Mammary epithelial cell (primary cell): ENCODE measurements around the gene AFAP1.

Experiments
- EZH2 ChIP-seq: IDR thresholded peaks from 2 replicates; pipeline ENCODE4 v1.6.1; 2012; ENCODE audit warnings: low read length, inconsistent platforms, borderline replicate concordance
- TF ChIP-seq, protein P1 (sequence below), 2 donors: IDR thresholded peaks in 1 of 2; conservative IDR thresholded peaks in 1 of 2; 2 replicates each; pipeline ENCODE4 v1.5.1; 2011 to 2012; ENCODE audit warnings: inconsistent platforms in 2 of 2, low read length in 2 of 2, mild to moderate bottlenecking in 2 of 2, control low read depth in 1 of 2, low read depth in 1 of 2; ENCODE audit not compliant: insufficient read depth in 1 of 2; ENCODE audit errors: extremely low read depth in 1 of 2

DNA sequence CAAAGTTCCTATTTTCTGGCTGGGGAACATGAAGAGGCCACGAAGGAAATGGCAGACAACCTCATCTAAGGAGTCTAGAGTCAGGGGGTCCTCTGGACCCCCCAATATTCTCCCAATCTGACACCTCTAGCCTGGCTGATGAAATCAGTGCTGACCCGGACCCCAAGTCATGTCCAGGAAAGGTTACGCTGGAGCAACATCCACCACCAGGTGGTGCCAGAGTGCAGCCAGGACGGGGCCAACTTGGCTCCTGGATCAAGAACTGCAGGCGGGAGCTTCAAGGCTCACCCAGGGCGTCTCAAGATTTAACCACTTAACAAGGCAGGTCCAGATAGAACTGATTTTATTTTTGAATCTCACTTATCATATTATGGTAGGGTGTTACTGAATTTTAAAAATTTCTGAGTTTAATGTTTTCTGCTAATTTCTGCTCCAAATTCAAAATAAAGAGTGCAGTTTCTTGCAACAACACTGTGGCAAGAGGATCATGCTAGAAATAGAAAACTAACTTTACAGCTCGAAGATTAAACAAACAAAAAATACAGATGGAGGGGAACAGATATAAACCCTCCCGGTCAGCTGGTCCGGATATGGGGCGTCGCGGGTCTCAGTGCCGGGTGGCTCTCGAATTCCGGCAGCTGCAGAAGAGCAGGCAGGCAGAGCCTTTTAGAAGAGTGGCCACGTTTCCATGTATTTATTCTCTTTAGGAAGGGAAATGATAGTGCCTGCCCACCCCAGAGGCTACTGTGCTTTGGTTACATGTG lies 135.5 kb downstream of the AFAP1 start:
- TF ChIP-seq, protein P1, sequence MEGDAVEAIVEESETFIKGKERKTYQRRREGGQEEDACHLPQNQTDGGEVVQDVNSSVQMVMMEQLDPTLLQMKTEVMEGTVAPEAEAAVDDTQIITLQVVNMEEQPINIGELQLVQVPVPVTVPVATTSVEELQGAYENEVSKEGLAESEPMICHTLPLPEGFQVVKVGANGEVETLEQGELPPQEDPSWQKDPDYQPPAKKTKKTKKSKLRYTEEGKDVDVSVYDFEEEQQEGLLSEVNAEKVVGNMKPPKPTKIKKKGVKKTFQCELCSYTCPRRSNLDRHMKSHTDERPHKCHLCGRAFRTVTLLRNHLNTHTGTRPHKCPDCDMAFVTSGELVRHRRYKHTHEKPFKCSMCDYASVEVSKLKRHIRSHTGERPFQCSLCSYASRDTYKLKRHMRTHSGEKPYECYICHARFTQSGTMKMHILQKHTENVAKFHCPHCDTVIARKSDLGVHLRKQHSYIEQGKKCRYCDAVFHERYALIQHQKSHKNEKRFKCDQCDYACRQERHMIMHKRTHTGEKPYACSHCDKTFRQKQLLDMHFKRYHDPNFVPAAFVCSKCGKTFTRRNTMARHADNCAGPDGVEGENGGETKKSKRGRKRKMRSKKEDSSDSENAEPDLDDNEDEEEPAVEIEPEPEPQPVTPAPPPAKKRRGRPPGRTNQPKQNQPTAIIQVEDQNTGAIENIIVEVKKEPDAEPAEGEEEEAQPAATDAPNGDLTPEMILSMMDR (conservative IDR thresholded peaks at IDR 0.05 in 1 of 2, IDR thresholded peaks at IDR 0.05 in 1 of 2; ENCODE audit: extremely low read depth in 1 of 2, insufficient read depth in 1 of 2, low read depth in 1 of 2, low read length in 2 of 2): peak; percentile 91 to 99
- TF ChIP-seq EZH2: no peak
